CD14-positive monocyte (primary cell): ENCODE results near the gene INSIG2. TPM values are rescaled to one million over a fixed set of nuclear protein-coding genes. Genes with fewer than 3 reads are reported as not detected.

Source experiments
- DNase-seq, 3 donors: peaks; one replicate each; pipeline ENCODE4 v3.0.0-alpha.2; 2011 to 2022
- H2AFZ ChIP-seq: 2 replicates; pipeline ENCODE4 v1.6.0; 2012; ENCODE audit warnings: mild to moderate bottlenecking, low read depth, low read length, inconsistent platforms; ENCODE audit not compliant: insufficient read depth, poor library complexity, severe bottlenecking
- H3K27ac ChIP-seq, 2 donors: 1 replicate in 1 of 2; 2 replicates in 1 of 2; pipeline ENCODE4 v1.5.1; 2012 to 2013; ENCODE audit warnings: low read length in 2 of 2, control low read depth in 1 of 2, inconsistent platforms in 1 of 2, low read depth in 1 of 2, mild to moderate bottlenecking in 1 of 2
- H3K27me3 ChIP-seq, 2 donors: one replicate each; pipeline versions ENCODE4 v1.6.0 to v1.6.1; 2011 to 2013; ENCODE audit warnings: low read length in 2 of 2; ENCODE audit not compliant: control insufficient read depth in 2 of 2, insufficient read depth in 2 of 2
- H3K36me3 ChIP-seq, 2 donors: replicated peaks in 1 of 2; 1 replicate in 1 of 2; 2 replicates in 1 of 2; pipeline versions ENCODE4 v1.5.1 to v1.6.1; 2012 to 2013; ENCODE audit warnings: low read length in 2 of 2, control low read depth in 1 of 2, inconsistent platforms in 1 of 2, mild to moderate bottlenecking in 1 of 2; ENCODE audit not compliant: insufficient read depth in 2 of 2, control insufficient read depth in 1 of 2
- H3K4me1 ChIP-seq, 2 donors: 1 replicate in 1 of 2; 2 replicates in 1 of 2; pipeline versions ENCODE4 v1.5.1 to v1.6.1; 2012 to 2013; ENCODE audit warnings: low read length in 2 of 2, control low read depth in 1 of 2, inconsistent platforms in 1 of 2, mild to moderate bottlenecking in 1 of 2, moderate library complexity in 1 of 2; ENCODE audit not compliant: insufficient read depth in 2 of 2, control insufficient read depth in 1 of 2
- H3K4me2 ChIP-seq: replicated peaks from 2 replicates; pipeline ENCODE3; 2012; ENCODE audit warnings: low read length, moderate library complexity, mild to moderate bottlenecking; ENCODE audit not compliant: poor library complexity, severe bottlenecking; ENCODE audit errors: extremely low read depth
- H3K4me3 ChIP-seq, 3 experiments: fragments of 200-600 bp in 1 of 3; sonication (generic) in 1 of 3; replicated peaks in 1 of 3; 1 replicate in 2 of 3; 2 replicates in 1 of 3; pipeline ENCODE4 v1.5.1; 2011 to 2013; ENCODE audit warnings: low read length in 3 of 3, mild to moderate bottlenecking in 3 of 3, control low read depth in 2 of 3, low read depth in 2 of 3, inconsistent platforms in 1 of 3, moderate library complexity in 1 of 3
- H3K79me2 ChIP-seq: 2 replicates; pipeline ENCODE4 v1.6.0; 2012; ENCODE audit warnings: mild to moderate bottlenecking, control low read depth, inconsistent platforms, low read length, moderate library complexity; ENCODE audit not compliant: insufficient read depth
- H3K9ac ChIP-seq: 2 replicates; pipeline ENCODE4 v1.6.0; 2017; ENCODE audit warnings: low read length, mild to moderate bottlenecking; ENCODE audit not compliant: insufficient read depth, poor library complexity, severe bottlenecking
- H3K9me3 ChIP-seq, 2 donors: replicated peaks in 1 of 2; 1 replicate in 1 of 2; 2 replicates in 1 of 2; pipeline versions ENCODE4 v1.5.1 to v1.6.1; 2012 to 2013; ENCODE audit warnings: low read length in 2 of 2, control low read depth in 1 of 2; ENCODE audit not compliant: control insufficient read depth in 1 of 2, insufficient read depth in 1 of 2
- H4K20me1 ChIP-seq: 2 replicates; pipeline ENCODE4 v1.6.0; 2012; ENCODE audit warnings: mild to moderate bottlenecking, low read length, control low read depth, moderate library complexity; ENCODE audit not compliant: insufficient read depth
- H3K27ac Mint-ChIP-seq, 7 donors: one replicate each; pipeline ENCODE4 v1.8.0; 2020; ENCODE audit warnings: mild to moderate bottlenecking in 7 of 7, mixed read lengths in 7 of 7, moderate library complexity in 6 of 7, inconsistent platforms in 2 of 7
- H3K27me3 Mint-ChIP-seq, 3 donors: one replicate each; pipeline ENCODE4 v1.8.0; 2021 to 2022; ENCODE audit warnings: low read depth in 3 of 3, mild to moderate bottlenecking in 3 of 3, mixed read lengths in 3 of 3, moderate library complexity in 3 of 3, inconsistent platforms in 1 of 3
- H3K36me3 Mint-ChIP-seq, 2 donors: one replicate each; pipeline ENCODE4 v1.8.0; 2020; ENCODE audit warnings: mixed read lengths in 2 of 2, inconsistent platforms in 1 of 2, mild to moderate bottlenecking in 1 of 2
- H3K4me1 Mint-ChIP-seq: one replicate; pipeline ENCODE4 v1.8.0; 2020; ENCODE audit warnings: mild to moderate bottlenecking, mixed read lengths
- H3K4me3 Mint-ChIP-seq, 2 donors: one replicate each; pipeline ENCODE4 v1.8.0; 2020; ENCODE audit warnings: mild to moderate bottlenecking in 2 of 2, mixed read lengths in 2 of 2, moderate library complexity in 1 of 2
- H3K9me3 Mint-ChIP-seq, 7 donors: one replicate each; pipeline ENCODE4 v1.8.0; 2020 to 2022; ENCODE audit warnings: mixed read lengths in 7 of 7, mild to moderate bottlenecking in 6 of 7, moderate library complexity in 6 of 7, inconsistent platforms in 2 of 7
- WGBS: methylation state at CpG from one replicate; pipeline ENCODE4 v1.1.5; 2013; ENCODE audit warnings: missing lambda C conversion rate; ENCODE audit not compliant: insufficient coverage; 5-methylcytosine and 5-hydroxymethylcytosine counted together
- intact Hi-C, 2 donors: fragments of 100-400 bp; cut with micrococcal nuclease; formaldehyde crosslinking; loops; one replicate each; pipeline versions ENCODE4 v1.15.0 to v1.15.1; 2023
- polyA plus RNA-seq, 3 donors: library from polyadenylated mRNA; depleted of rRNA in 1 of 3; unstranded in 2 of 3; stranded (reverse) in 1 of 3; fragments of 300-500 nt in 2 of 3; fragments of >200 nt in 1 of 3; fragmentation: Illumina TruSeq in 2 of 3; gene quantifications; 1 replicate in 2 of 3; 2 replicates in 1 of 3; pipeline ENCODE4 v1.2.3, GENCODE V29; 2012 to 2021
- TF ChIP-seq, protein P1 (sequence below): fragments of 200-600 bp; IDR thresholded peaks from one replicate; pipeline ENCODE4 v1.8.0; 2022; ENCODE audit warnings: antibody characterized with exemption, mild to moderate bottlenecking

INSIG2 gene
- polyA plus RNA-seq, 3 donors, result 13.6 to 17.2 (median 14.8) TPM

DNA sequence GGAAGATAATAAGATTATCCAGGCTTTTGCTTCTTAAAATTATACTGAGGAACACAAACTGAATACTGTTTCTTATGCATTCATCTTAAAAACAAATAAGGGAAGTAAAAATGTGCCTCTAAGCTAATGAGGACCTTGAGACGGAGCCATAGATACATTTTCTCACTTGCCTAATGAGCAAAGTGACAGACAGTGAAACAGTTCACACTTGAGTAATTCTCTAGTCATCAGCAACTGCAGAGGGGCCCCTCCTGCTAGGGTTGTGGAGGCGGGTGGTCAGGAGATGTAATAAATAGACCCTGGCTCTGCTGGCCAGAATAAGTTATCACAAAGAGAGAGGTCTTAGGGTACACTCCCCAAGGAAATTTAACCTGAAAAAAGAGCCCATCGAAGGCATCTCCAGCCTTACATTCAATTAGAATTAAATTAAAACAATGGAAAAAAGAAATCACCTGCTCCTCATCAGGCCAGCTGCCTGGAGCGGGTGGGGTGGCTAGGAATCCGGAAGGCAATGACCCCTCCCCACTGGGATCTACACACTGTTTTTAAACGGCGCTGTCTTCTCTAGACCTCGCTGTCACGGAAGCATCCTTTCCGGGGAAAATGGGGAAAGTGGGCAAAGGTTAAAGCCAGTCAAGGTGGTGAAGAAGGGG lies 32.6 kb upstream of the INSIG2 start:
- H3K27me3 ChIP-seq, result no peaks in the 10 kb centered on the region
- no peaks in the 10 kb centered on the region for H4K20me1 ChIP-seq
- TF ChIP-seq, protein P1, sequence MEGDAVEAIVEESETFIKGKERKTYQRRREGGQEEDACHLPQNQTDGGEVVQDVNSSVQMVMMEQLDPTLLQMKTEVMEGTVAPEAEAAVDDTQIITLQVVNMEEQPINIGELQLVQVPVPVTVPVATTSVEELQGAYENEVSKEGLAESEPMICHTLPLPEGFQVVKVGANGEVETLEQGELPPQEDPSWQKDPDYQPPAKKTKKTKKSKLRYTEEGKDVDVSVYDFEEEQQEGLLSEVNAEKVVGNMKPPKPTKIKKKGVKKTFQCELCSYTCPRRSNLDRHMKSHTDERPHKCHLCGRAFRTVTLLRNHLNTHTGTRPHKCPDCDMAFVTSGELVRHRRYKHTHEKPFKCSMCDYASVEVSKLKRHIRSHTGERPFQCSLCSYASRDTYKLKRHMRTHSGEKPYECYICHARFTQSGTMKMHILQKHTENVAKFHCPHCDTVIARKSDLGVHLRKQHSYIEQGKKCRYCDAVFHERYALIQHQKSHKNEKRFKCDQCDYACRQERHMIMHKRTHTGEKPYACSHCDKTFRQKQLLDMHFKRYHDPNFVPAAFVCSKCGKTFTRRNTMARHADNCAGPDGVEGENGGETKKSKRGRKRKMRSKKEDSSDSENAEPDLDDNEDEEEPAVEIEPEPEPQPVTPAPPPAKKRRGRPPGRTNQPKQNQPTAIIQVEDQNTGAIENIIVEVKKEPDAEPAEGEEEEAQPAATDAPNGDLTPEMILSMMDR, result no peak
- peaks cover 0 to 2% (median 0%) of the 10 kb centered on the region in 7 donors for H3K9me3 Mint-ChIP-seq
- peaks cover 64 to 68% of the 10 kb centered on the region in 2 donors for H3K4me1 ChIP-seq
- H3K36me3 Mint-ChIP-seq, result no peaks in the 10 kb centered on the region
- H3K79me2 ChIP-seq, result no peaks in the 10 kb centered on the region
- peaks cover 64% of the 10 kb centered on the region for H3K4me1 Mint-ChIP-seq
- no peaks in the 10 kb centered on the region for H3K36me3 ChIP-seq
- no peaks in the 10 kb centered on the region for H3K9me3 ChIP-seq
- H3K4me3 ChIP-seq, result peak overlapping the region in 1 of 3 experiments; percentile 45
- 55% methylated on average over 5 of the region's 10 CpGs for WGBS
- no peak overlapping the region for H2AFZ ChIP-seq
- peaks cover 0 to 2% (median 0%) of the 10 kb centered on the region in 3 donors for H3K27me3 Mint-ChIP-seq
- H3K9ac ChIP-seq, result peak overlapping the region; percentile 38
- intact Hi-C loops, result loop anchor here in 1 of 2 donors (5.0 kb wide), 1 partner anchor 33 kb away; no protein-coding TSS in a partner anchor
- peak overlapping the region; percentile 45 to 65 for H3K4me3 Mint-ChIP-seq
- DNase-seq, result peak; percentile 60 to 77 (median 60)
- H3K27ac ChIP-seq, result peak overlapping the region; percentile 89 to 90
- H3K4me2 ChIP-seq, result peak overlapping the region; percentile 42
- H3K27ac Mint-ChIP-seq, result peak overlapping the region; percentile 90 to 98 (median 96)

DNA sequence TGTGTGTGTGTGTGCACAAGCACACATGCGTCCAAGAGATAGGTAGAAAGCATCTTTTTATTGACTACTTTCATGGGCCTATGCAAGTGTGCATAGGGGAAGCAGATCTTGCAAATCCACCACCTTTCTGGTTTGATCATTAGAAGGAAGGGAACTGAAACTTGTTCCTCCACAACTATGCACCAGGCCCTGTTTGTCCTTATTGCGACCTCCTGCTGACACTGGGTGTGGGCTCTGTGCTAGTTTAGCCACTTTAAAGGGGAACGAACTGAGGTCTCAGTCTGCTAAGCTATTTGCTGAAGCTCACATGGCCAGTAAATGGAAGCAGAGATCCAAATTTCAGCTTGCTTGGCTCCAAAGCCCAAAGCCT lies 32.1 kb upstream of the INSIG2 start:
- peak; percentile 82 to 86 (median 83) for DNase-seq
- TF ChIP-seq, protein P1, result no peak
- Histone ChIP-seq H3K4me3 (peak overlapping the region in 1 of 3 experiments; percentile 45), H3K9me3 (no peaks in the 10 kb centered on the region), H3K4me2 (peak overlapping the region; percentile 42), H3K79me2 (no peaks in the 10 kb centered on the region), H3K9ac (peak overlapping the region; percentile 38), H3K27me3 (no peaks in the 10 kb centered on the region), H2AFZ (no peak overlapping the region), H3K4me1 (peaks cover 69 to 73% of the 10 kb centered on the region in 2 donors), H3K27ac (peak overlapping the region; percentile 89 to 90), H4K20me1 (no peaks in the 10 kb centered on the region), H3K36me3 (no peaks in the 10 kb centered on the region)
- Mint-ChIP-seq H3K27ac (peak overlapping the region; percentile 90 to 98 (median 96)), H3K9me3 (peaks cover 0 to 3% (median 0%) of the 10 kb centered on the region in 7 donors), H3K36me3 (no peaks in the 10 kb centered on the region), H3K27me3 (peaks cover 0 to 2% (median 0%) of the 10 kb centered on the region in 3 donors), H3K4me3 (peak overlapping the region in 1 of 2 donors; percentile 65), H3K4me1 (peaks cover 68% of the 10 kb centered on the region)
- no CpG with 5 or more reads among the region's 3 CpGs for WGBS
- intact Hi-C loops, result loop anchor here in 1 of 2 donors (5.0 kb wide), 1 partner anchor 34 kb away; no protein-coding TSS in a partner anchor
